Suprapubic skin (tissue), 4 donors: ENCODE data around the gene ZNF836. TPM values are rescaled to one million over a fixed set of nuclear protein-coding genes. Genes with fewer than 3 reads are reported as not detected.

Source experiments
- DNase-seq, 2 donors: peaks; one replicate each; pipeline ENCODE4 v3.0.0-alpha.2; 2019; ENCODE audit warnings: low spot score in 2 of 2
- H3K27ac ChIP-seq: fragments of 200-600 bp; sonication (generic); one replicate; pipeline ENCODE4 v1.5.1; 2019
- H3K27me3 ChIP-seq: fragments of 200-600 bp; sonication (generic); one replicate; pipeline ENCODE4 v1.5.1; 2019
- H3K36me3 ChIP-seq: fragments of 200-600 bp; sonication (generic); one replicate; pipeline ENCODE4 v1.5.1; 2019
- H3K4me1 ChIP-seq: fragments of 200-600 bp; sonication (generic); one replicate; pipeline ENCODE4 v1.5.1; 2019
- H3K4me3 ChIP-seq: fragments of 200-600 bp; sonication (generic); one replicate; pipeline ENCODE4 v1.5.1; 2019; ENCODE audit warnings: mild to moderate bottlenecking
- H3K9me3 ChIP-seq: fragments of 200-600 bp; sonication (generic); one replicate; pipeline ENCODE4 v1.5.1; 2019
- CTCF ChIP-seq, 2 donors: fragments of 200-600 bp in 1 of 2; fragments of 450-650 bp in 1 of 2; sonication (generic) in 1 of 2; IDR thresholded peaks; one replicate each; pipeline ENCODE4 v1.5.1; 2016 to 2019; ENCODE audit warnings: antibody characterized with exemption in 2 of 2, mild to moderate bottlenecking in 1 of 2, moderate library complexity in 1 of 2
- EP300 ChIP-seq: sonication (generic); formaldehyde crosslinking; IDR thresholded peaks from one replicate; pipeline ENCODE4 v1.6.1; 2017; ENCODE audit warnings: antibody characterized with exemption
- POLR2A ChIP-seq, 2 donors: fragments of 450-650 bp; IDR thresholded peaks; one replicate each; pipeline ENCODE4 v1.6.1; 2017; ENCODE audit warnings: antibody characterized with exemption in 2 of 2, mild to moderate bottlenecking in 2 of 2, moderate library complexity in 2 of 2
- POLR2AphosphoS5 ChIP-seq, 3 donors: sonication (generic); formaldehyde crosslinking; IDR thresholded peaks; one replicate each; pipeline ENCODE4 v1.6.1; 2017; ENCODE audit warnings: antibody characterized with exemption in 3 of 3
- WGBS: methylation state at CpG from one replicate; pipeline ENCODE4 v1.1.5; 2018; 5-methylcytosine and 5-hydroxymethylcytosine counted together
- total RNA-seq, 4 donors: library from RNA; depleted of rRNA; stranded (reverse); fragments of >200 nt; gene quantifications; one replicate each; pipeline ENCODE4 v1.1.0, GENCODE V29; 2016

ZNF836 gene
- total RNA-seq, 4 donors from 2014 or later, result 7.3 to 25.7 (median 15.9) TPM

DNA sequence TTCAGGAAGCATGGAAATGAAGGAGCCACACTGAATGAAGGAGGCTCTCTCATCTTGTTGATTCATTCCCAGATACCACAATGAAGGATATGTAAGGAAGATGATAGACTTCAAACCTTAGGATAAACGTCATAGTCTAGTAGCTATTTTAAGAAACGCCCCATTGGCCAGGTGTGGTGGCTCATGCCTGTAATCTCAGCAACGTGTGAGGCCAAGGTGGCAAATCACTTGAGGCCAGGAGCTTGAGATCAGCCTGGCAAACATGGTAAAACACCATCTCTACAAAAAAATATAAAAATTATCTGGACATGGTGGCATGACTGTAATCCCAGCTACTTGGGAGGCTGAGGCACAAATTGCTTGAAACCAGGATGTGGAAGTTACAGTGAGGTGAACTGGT, 58.8 kb downstream of the ZNF836 start:
- TF ChIP-seq POLR2AphosphoS5 (IDR thresholded peaks at IDR 0.05), result no peak
- no peak for TF ChIP-seq CTCF (IDR thresholded peaks at IDR 0.05)
- TF ChIP-seq POLR2A (IDR thresholded peaks at IDR 0.05), result no peak
- TF ChIP-seq EP300, result no peak
- DNase-seq, result no peak
- Histone ChIP-seq H3K4me3 (no peak overlapping the region), H3K9me3 (peaks cover 70% of the 10 kb centered on the region), H3K36me3 (peaks cover 25% of the 10 kb centered on the region), H3K27ac (no peak overlapping the region), H3K27me3 (no peaks in the 10 kb centered on the region), H3K4me1 (no peaks in the 10 kb centered on the region)
- 95% methylated on average over 3 of the region's 3 CpGs for WGBS

- H3K27me3 ChIP-seq, result no peaks in the 10 kb centered on the region
- WGBS, result 92% methylated on average over 6 of the region's 6 CpGs
- no peak for DNase-seq
- no peaks in the 10 kb centered on the region for H3K4me1 ChIP-seq
- TF ChIP-seq POLR2A (IDR thresholded peaks at IDR 0.05) (no peak), POLR2AphosphoS5 (IDR thresholded peaks at IDR 0.05) (no peak), CTCF (IDR thresholded peaks at IDR 0.05) (no peak), EP300 (no peak)
- peaks cover 65% of the 10 kb centered on the region for H3K9me3 ChIP-seq
- no peak overlapping the region for H3K4me3 ChIP-seq
- H3K36me3 ChIP-seq, result peaks cover 8% of the 10 kb centered on the region
- no peak overlapping the region for H3K27ac ChIP-seq
These were observed 60.6 kb downstream of the ZNF836 start for GRCh38 chr19:52110780-52111179.

Other genes starting within 250 kb of the ZNF836 start
- 1 to 10 TPM; 2.2 to 4.4 (median 3.0) TPM for gene ZNF613, start 244.1 kb downstream of the ZNF836 start, total RNA-seq
- gene ZNF350, start 184.8 kb downstream of the ZNF836 start, total RNA-seq, result 10 to 100 TPM in 2 of 4 donors, 1 to 10 TPM in 2; 7.0 to 15.9 (median 11.9) TPM
- gene ZNF615, start 163.4 kb downstream of the ZNF836 start, total RNA-seq, result 10 to 100 TPM; 10.2 to 19.6 (median 13.6) TPM
- 1 to 10 TPM; 4.1 to 8.5 (median 4.6) TPM for gene ZNF614, start 143.2 kb downstream of the ZNF836 start, total RNA-seq
- gene ZNF432, start 122.8 kb downstream of the ZNF836 start, total RNA-seq, result 10 to 100 TPM in 3 of 4 donors, 1 to 10 TPM in 1; 5.6 to 41.1 (median 13.4) TPM
- 10 to 100 TPM; 12.4 to 33.7 (median 18.6) TPM for gene ZNF841, start 75.9 kb downstream of the ZNF836 start, total RNA-seq
- gene ZNF616, start 31.7 kb downstream of the ZNF836 start, total RNA-seq, result 10 to 100 TPM in 1 of 4 donors, 1 to 10 TPM in 3; 5.1 to 12.2 (median 6.6) TPM
- gene PPP2R1A, start 18.4 kb upstream of the ZNF836 start, total RNA-seq, result 100 to 1,000 TPM; 206 to 285 (median 217) TPM
- gene ZNF766, start 98.0 kb upstream of the ZNF836 start, total RNA-seq, result 10 to 100 TPM in 2 of 4 donors, 1 to 10 TPM in 2; 8.0 to 17.1 (median 12.3) TPM
- gene ZNF480, start 125.5 kb upstream of the ZNF836 start, total RNA-seq, result 10 to 100 TPM in 1 of 4 donors, 1 to 10 TPM in 3; 4.3 to 11.4 (median 7.2) TPM
- gene ZNF610, start 164.6 kb upstream of the ZNF836 start, total RNA-seq, result 1 to 10 TPM; 1.0 to 5.3 (median 1.2) TPM
- gene ZNF880, start 198.3 kb upstream of the ZNF836 start, total RNA-seq, result 10 to 100 TPM; 12.1 to 30.5 (median 17.5) TPM
- gene ZNF528, start 226.2 kb upstream of the ZNF836 start, total RNA-seq, result 10 to 100 TPM in 3 of 4 donors, 1 to 10 TPM in 1; 8.0 to 41.9 (median 12.3) TPM